Panc1 (cell line): ENCODE results near the gene ITGB3. TPM values are rescaled to one million over a fixed set of nuclear protein-coding genes. Genes with fewer than 3 reads are reported as not detected.

ENCODE experiments used
- ATAC-seq: fragments of 200-7000 bp; cut with Tn5 transposase; 2 replicates; pipeline ENCODE4 v1.9.1; 2020; ENCODE audit warnings: mild to moderate bottlenecking, moderate library complexity
- BruUV-seq: library from RNA; stranded (reverse); fragments of 400-500 nt; replicated peaks from 2 replicates; lab custom pipeline; 2021; lab: Mats Ljungman, UMichigan
- CTCF ChIA-PET: fragments of 300-600 bp; sonication (Branson Sonifier 250); formaldehyde crosslinking; loops from one replicate; lab custom pipeline; 2022; ENCODE audit warnings: antibody characterized with exemption; lab: Charles Lee
- POLR2A ChIA-PET: fragments of 300-600 bp; sonication (Branson Sonifier 250); formaldehyde crosslinking; loops from one replicate; lab custom pipeline; 2022; ENCODE audit warnings: antibody characterized with exemption; lab: Charles Lee
- DNase-seq: peaks from one replicate; pipeline ENCODE4 v3.0.0-alpha.2; 2010; ENCODE audit warnings: low read depth, low spot score
- H3K27ac ChIP-seq: 2 replicates; pipeline ENCODE4 v1.5.1; 2011; ENCODE audit warnings: mild to moderate bottlenecking, low read length, inconsistent platforms
- H3K27me3 ChIP-seq: fragments of 200-500 bp; sonication (Bioruptor generic); 2 replicates; pipeline ENCODE4 v1.6.0; 2014; ENCODE audit warnings: low read length, inconsistent platforms; ENCODE audit not compliant: control insufficient read depth, insufficient read depth
- H3K36me3 ChIP-seq: fragments of 200-500 bp; sonication (Bioruptor generic); 2 replicates; pipeline ENCODE4 v1.5.1; 2014; ENCODE audit warnings: inconsistent platforms, mild to moderate bottlenecking, low read length, moderate library complexity; ENCODE audit not compliant: control insufficient read depth, insufficient read depth
- H3K4me1 ChIP-seq: 2 replicates; pipeline ENCODE4 v1.5.1; 2011; ENCODE audit warnings: inconsistent platforms, mild to moderate bottlenecking, low read length, moderate library complexity; ENCODE audit not compliant: control insufficient read depth, insufficient read depth
- H3K4me3 ChIP-seq, 2 experiments: 2 replicates each; pipeline ENCODE4 v1.5.1; 2011 to 2012; ENCODE audit warnings: low read depth in 2 of 2, low read length in 2 of 2, mild to moderate bottlenecking in 2 of 2, inconsistent platforms in 1 of 2, moderate library complexity in 1 of 2
- H3K9me3 ChIP-seq: fragments of 200-500 bp; sonication (Bioruptor generic); 2 replicates; pipeline ENCODE4 v1.5.1; 2014; ENCODE audit warnings: low read depth, mild to moderate bottlenecking, inconsistent platforms, low read length, moderate library complexity; ENCODE audit not compliant: control insufficient read depth, insufficient read depth
- POLR2AphosphoS5 ChIP-seq: IDR thresholded peaks from 2 replicates; pipeline ENCODE4 v1.6.1; 2012; ENCODE audit warnings: mild to moderate bottlenecking, low read depth, low read length, moderate library complexity
- SIN3A ChIP-seq: IDR thresholded peaks from 2 replicates; pipeline ENCODE4 v1.6.1; 2012; ENCODE audit warnings: low read depth, mild to moderate bottlenecking, low read length, moderate library complexity, borderline replicate concordance; ENCODE audit not compliant: insufficient read depth
- TCF7L2 ChIP-seq: IDR thresholded peaks from 2 replicates; pipeline ENCODE4 v1.6.1; 2011; ENCODE audit warnings: mild to moderate bottlenecking, low read depth, low read length, inconsistent platforms
- in situ Hi-C: cut with HindIII; loops from 2 replicates; pipeline ENCODE4 v1.10.0; 2016; ENCODE audit warnings: low sequenced_read_pairs, low pct_unique_long_range_greater_than_20kb
- intact Hi-C: fragments of 100-400 bp; cut with micrococcal nuclease; formaldehyde crosslinking; loops from one replicate; pipeline ENCODE4 v1.10.0; 2022; ENCODE audit not compliant: unreplicated experiment
- total RNA-seq: library from RNA; stranded (reverse); gene quantifications from one replicate; pipeline ENCODE4 v1.2.1, GENCODE V29; 2021; ENCODE audit not compliant: unreplicated experiment
- TF ChIP-seq, protein P1 (sequence below): fragments of 450-650 bp; IDR thresholded peaks from 2 replicates; pipeline ENCODE4 v1.5.1; 2017; ENCODE audit warnings: mild to moderate bottlenecking
- TF ChIP-seq, protein P2 (sequence below), 2 experiments: IDR thresholded peaks; 2 replicates each; pipeline ENCODE4 v1.6.1; 2011 to 2012; ENCODE audit warnings: low read depth in 2 of 2, control low read depth in 1 of 2, low read length in 1 of 2, mild to moderate bottlenecking in 1 of 2, moderate library complexity in 1 of 2; ENCODE audit not compliant: insufficient read depth in 1 of 2

The ITGB3 gene
- total RNA-seq, 1 experiment from 2014 or later, result 17.6 TPM

DNA sequence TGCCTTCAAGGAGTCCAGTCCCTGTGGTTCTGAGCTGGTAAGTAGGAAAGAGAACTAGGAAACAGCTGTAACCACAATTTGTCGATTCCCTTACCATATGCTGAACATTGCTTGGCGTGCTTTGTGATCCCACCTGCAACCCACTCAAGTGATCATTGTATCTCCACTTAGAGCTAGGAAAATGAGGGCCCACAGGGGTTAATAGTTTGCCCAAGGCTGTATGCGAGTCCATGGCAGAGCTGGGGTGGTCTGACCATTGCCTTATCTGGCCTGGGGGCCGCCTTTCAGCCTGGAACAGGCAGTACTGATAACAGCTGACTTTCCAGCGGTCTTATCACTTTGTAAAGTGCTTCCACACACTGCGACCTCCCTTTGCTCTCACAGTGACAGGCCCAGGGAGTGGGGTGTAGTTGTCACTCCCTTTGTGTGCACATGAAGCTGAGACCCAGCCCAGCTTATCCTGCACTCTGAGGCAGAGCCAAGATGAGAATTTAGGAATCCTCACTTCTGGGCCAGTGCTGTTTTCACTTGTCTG is 34.7 kb upstream of the ITGB3 start:
- ChIA-PET CTCF (no interaction called here), POLR2A (no interaction called here)
- DNase-seq, result no peak
- intact Hi-C loops, result no loop called here
- Histone ChIP-seq H3K4me3 (no peak overlapping the region), H3K9me3 (no peaks in the 10 kb centered on the region), H3K36me3 (no peaks in the 10 kb centered on the region), H3K27me3 (no peaks in the 10 kb centered on the region), H3K4me1 (no peaks in the 10 kb centered on the region), H3K27ac (no peak overlapping the region)
- BruUV-seq, result no TSS peak
- TF ChIP-seq, protein P1, sequence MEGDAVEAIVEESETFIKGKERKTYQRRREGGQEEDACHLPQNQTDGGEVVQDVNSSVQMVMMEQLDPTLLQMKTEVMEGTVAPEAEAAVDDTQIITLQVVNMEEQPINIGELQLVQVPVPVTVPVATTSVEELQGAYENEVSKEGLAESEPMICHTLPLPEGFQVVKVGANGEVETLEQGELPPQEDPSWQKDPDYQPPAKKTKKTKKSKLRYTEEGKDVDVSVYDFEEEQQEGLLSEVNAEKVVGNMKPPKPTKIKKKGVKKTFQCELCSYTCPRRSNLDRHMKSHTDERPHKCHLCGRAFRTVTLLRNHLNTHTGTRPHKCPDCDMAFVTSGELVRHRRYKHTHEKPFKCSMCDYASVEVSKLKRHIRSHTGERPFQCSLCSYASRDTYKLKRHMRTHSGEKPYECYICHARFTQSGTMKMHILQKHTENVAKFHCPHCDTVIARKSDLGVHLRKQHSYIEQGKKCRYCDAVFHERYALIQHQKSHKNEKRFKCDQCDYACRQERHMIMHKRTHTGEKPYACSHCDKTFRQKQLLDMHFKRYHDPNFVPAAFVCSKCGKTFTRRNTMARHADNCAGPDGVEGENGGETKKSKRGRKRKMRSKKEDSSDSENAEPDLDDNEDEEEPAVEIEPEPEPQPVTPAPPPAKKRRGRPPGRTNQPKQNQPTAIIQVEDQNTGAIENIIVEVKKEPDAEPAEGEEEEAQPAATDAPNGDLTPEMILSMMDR, result no peak
- no peak for TF ChIP-seq SIN3A
- TF ChIP-seq, protein P2, sequence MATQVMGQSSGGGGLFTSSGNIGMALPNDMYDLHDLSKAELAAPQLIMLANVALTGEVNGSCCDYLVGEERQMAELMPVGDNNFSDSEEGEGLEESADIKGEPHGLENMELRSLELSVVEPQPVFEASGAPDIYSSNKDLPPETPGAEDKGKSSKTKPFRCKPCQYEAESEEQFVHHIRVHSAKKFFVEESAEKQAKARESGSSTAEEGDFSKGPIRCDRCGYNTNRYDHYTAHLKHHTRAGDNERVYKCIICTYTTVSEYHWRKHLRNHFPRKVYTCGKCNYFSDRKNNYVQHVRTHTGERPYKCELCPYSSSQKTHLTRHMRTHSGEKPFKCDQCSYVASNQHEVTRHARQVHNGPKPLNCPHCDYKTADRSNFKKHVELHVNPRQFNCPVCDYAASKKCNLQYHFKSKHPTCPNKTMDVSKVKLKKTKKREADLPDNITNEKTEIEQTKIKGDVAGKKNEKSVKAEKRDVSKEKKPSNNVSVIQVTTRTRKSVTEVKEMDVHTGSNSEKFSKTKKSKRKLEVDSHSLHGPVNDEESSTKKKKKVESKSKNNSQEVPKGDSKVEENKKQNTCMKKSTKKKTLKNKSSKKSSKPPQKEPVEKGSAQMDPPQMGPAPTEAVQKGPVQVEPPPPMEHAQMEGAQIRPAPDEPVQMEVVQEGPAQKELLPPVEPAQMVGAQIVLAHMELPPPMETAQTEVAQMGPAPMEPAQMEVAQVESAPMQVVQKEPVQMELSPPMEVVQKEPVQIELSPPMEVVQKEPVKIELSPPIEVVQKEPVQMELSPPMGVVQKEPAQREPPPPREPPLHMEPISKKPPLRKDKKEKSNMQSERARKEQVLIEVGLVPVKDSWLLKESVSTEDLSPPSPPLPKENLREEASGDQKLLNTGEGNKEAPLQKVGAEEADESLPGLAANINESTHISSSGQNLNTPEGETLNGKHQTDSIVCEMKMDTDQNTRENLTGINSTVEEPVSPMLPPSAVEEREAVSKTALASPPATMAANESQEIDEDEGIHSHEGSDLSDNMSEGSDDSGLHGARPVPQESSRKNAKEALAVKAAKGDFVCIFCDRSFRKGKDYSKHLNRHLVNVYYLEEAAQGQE (IDR thresholded peaks at IDR 0.05; ENCODE audit: insufficient read depth in 1 of 2, low read depth in 2 of 2, low read length in 1 of 2), result no peak
- no peak for TF ChIP-seq TCF7L2
- no peak for TF ChIP-seq POLR2AphosphoS5
- ATAC-seq, result no peak
- in situ Hi-C loops, result no loop called here

DNA sequence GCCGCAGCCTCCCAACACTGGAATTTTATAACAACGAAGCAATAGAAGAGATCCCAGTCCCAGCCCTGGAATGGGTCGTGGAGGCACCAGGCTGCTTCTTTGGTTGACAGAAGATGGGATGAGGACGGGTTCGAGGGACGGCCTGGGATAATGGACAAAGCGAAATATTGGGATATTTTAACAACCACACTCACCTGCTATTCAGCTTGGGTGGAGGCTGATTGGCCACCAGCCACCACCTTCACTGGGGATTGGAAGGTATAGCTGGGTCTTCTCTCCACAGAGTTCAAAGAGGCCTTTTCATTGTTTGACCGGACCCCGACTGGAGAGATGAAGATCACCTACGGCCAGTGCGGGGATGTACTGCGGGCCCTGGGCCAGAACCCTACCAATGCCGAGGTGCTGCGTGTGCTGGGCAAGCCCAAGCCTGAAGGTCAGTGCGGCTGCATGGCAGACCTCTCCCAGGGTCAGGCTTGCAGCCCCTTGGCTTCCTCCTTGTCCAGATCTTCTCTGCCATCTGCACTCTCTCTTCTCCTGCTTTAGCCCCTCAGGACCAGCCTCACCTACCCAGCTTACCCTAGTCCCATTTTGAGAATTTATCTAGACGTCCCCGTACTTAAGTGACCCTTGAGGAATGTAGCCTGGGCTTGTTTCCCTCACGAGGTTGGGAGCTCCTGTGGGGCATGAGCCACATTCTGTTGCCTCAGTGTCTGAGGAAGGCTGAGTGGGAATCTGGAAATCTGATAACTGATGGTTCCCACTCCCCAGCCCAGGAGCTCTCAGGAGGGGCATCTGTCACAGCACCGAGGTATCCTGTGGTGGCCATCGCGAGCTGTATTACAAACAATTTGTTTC is 33.8 kb upstream of the ITGB3 start:
- in situ Hi-C loops (no loop called here), intact Hi-C loops (no loop called here)
- ATAC-seq (no peak), DNase-seq (no peak)
- no TSS peak for BruUV-seq
- ChIA-PET CTCF (no interaction called here), POLR2A (interaction anchor here (0.6 kb wide), 1 partner anchor 240 kb away, joined by 8 read pairs; no protein-coding TSS in a partner anchor)
- Histone ChIP-seq H3K36me3 (no peaks in the 10 kb centered on the region), H3K27me3 (no peaks in the 10 kb centered on the region), H3K4me1 (no peaks in the 10 kb centered on the region), H3K27ac (no peak overlapping the region), H3K9me3 (no peaks in the 10 kb centered on the region), H3K4me3 (no peak overlapping the region)
- TF ChIP-seq SIN3A (no peak), TCF7L2 (no peak), POLR2AphosphoS5 (no peak)
- TF ChIP-seq, protein P1, result no peak
- TF ChIP-seq, protein P2 (IDR thresholded peaks at IDR 0.05; ENCODE audit: insufficient read depth in 1 of 2, low read depth in 2 of 2, low read length in 1 of 2), result no peak
